ENCODE results near the gene GPLD1.

GPLD1 gene

DNA sequence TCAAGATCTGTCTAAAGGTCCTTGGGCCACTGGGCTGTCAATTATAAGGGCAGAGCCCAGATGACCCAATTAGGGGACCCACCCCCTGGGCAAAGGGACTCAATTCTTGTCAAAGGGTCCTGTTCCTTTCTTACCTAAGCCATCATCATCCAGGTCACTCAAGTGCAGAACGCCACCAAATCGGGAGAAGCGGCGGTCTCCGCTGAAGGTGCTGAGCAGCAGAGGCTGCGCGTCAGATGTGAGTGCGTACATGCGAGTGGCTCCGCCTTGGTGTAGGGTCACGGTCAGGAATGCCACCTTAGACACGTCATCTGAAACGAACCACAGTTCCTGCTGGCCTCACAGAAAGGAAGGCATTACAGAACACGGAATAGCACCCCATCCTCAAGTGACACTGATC is 52.4 kb downstream of the GPLD1 start:
- TF ChIP-seq, protein P1, sequence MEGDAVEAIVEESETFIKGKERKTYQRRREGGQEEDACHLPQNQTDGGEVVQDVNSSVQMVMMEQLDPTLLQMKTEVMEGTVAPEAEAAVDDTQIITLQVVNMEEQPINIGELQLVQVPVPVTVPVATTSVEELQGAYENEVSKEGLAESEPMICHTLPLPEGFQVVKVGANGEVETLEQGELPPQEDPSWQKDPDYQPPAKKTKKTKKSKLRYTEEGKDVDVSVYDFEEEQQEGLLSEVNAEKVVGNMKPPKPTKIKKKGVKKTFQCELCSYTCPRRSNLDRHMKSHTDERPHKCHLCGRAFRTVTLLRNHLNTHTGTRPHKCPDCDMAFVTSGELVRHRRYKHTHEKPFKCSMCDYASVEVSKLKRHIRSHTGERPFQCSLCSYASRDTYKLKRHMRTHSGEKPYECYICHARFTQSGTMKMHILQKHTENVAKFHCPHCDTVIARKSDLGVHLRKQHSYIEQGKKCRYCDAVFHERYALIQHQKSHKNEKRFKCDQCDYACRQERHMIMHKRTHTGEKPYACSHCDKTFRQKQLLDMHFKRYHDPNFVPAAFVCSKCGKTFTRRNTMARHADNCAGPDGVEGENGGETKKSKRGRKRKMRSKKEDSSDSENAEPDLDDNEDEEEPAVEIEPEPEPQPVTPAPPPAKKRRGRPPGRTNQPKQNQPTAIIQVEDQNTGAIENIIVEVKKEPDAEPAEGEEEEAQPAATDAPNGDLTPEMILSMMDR (IDR thresholded peaks at IDR 0.05) = no peak

DNA sequence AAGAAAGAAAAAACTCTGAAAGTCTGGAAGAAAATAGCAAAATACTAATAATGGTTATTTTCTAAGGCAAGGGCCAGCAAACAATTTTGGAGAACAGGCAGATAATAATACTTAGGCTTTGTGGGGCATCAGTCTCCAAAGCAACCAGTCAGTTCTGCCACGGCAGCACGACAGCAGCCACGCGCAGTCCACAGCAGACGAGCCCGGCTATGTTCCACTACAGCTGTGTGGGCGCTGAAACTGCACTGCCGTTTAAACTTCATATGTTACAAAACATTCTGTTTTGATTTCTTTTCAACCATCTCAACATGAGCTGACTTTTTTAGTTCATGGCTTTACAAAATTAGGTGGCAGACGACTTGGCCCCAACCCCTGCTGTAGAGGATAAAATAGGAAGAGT is 56.8 kb downstream of the GPLD1 start:
- TF ChIP-seq, protein P1 (IDR thresholded peaks at IDR 0.05) = no peak

DNA sequence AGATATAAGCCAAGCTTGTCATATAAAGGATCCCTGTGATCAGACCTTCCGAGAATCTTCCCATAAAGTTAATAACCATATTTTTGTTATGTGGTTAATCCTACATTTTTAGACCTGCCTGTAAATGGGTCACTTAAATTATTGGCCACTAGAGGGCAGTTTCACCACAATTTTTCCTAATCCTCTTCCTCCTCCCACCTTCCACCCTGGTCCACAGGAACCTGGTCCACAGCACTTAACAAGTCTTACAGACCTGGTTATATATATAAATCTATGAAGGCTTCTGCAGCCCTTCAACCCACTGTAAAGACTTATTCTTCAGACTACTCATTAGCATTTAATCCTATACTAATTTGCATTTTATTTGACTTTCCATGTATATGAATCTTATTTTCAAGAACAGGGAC is 58.3 kb downstream of the GPLD1 start:
- TF ChIP-seq, protein P1 (IDR thresholded peaks at IDR 0.05) = peak; percentile 62

DNA sequence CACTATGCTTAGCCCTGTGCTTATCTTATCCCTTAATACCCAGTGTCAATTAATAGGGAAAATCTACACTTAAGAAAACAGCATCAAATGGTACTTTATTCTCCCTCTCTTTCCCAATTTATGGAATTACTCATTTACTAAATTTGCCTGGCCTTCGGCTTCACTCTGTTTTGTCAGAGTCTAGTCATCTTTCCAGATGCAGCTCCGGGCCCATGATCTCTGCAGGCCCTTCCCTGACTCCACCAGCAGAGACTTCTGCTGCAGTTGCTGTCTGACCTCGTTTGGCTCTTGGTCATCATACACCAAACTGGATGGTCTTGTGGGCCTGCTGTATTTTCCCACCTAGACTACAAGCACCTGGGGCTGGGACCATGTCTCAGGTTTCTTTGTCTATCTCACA is 59.3 kb downstream of the GPLD1 start:
- TF ChIP-seq, protein P1 (IDR thresholded peaks at IDR 0.05) = no peak

DNA sequence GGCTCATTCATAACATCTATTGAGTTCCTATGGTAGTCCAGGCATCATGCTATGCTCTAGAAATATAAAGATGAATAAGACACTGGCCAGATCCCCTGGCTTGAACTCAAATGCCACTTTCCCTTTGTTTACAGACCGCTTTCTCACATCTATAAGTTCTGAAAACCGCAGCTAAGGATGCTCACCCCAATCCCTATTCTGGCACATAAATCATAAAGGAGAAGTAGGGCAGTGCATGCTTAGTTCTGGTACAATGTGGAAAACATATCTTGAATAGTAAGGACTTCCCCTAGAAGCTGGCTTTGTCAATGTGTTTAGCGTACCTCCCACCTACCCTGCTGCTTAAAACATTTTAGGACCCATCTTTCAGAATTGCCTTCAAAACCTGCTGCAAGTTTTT is 60.2 kb downstream of the GPLD1 start:
- TF ChIP-seq, protein P1 (IDR thresholded peaks at IDR 0.05) = no peak

DNA sequence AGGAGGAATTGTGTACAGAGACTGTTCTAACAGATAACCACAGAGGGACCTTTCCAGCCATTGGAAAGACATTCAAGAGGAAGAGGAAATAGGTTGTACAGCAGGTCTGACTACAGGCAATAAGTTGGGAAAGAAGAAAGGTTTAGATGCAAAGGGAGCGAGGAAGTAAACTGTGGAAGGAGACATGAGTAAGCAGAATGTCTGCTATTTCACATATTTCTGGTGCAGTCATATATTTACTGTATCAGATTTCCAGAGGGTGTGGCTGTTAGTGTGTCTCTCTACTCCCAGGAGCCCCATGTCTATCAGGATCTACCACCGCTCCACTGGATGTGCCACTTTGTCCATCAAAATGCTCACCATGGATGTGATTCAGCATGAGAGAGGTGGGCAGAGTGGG is 60.8 kb downstream of the GPLD1 start:
- TF ChIP-seq, protein P1 (IDR thresholded peaks at IDR 0.05) = no peak

DNA sequence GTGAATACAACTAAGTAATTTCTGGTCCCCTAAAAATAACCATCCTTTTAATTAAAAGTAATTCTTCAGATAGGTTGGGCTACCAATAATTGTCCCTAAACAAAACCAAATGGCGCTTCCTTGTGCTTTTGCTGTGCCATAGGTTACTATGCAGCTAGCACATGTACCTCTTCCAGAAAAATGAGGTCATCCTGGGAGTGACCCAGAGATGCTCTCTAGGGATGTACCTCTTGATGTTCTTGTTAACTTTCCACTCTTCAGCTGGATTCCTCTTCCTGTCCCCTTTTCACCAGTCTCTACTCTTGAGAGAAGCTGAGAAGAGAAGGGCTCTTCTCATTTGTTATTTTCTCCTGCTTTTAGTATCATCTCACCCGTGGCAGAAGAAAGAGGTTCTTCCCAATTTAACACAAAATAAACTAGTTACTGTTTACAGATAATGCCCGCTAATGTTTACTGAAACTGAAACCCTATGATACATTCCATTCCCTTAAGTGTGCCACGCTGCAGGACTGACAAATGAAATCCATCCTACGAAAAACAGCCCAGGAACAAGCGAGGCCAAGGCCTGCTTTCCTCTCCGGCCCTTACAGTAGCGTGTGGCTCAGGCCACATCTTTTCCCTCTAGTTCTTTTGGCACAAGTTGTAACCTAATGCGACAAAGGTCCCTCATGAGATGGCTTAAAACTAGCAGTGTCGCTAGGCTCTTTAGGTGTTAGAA is 62.5 kb downstream of the GPLD1 start:
- TF ChIP-seq, protein P1 (IDR thresholded peaks at IDR 0.05) = no peak

DNA sequence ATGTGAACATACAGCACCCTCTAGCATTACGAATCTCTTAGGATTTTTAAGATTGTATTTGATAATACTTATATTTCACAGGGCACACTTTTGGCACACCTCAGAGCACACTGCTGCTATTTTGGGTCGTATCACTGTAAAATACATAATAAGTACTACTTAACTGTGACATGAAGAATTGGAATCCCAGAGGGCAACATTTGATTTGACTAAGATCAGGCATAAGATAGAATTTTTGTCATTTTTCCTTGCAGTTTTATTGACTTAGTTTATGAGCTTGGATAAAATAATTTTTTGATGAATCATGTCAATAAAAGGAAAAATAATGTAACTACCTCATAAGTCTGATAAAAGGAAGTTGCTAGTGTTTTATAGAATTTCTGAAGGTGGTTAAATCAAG is 64.3 kb downstream of the GPLD1 start:
- TF ChIP-seq, protein P1 (IDR thresholded peaks at IDR 0.05) = no peak
